ENCODE results near the gene GALNT17.
"Not testable (repeated sequence)": the region's sequence is repeated elsewhere in the genome, so short reads cannot be mapped to it uniquely, and the experiment has no call there.

Gene GALNT17

GRCh38 chr7:71236230-71237105, 104.5 kb downstream of the GALNT17 start:
- DNase-seq = no peak

- peak; percentile 83 for DNase-seq
Observed at GRCh38 chr7:71237945-71238344, 106.0 kb downstream of the GALNT17 start.

GRCh38 chr7:71238581-71239295, 106.8 kb downstream of the GALNT17 start:
- peak; percentile 90 for DNase-seq

GRCh38 chr7:71239586-71240268, 107.8 kb downstream of the GALNT17 start:
- DNase-seq = peak; percentile 61

GRCh38 chr7:71243736-71244410, 111.9 kb downstream of the GALNT17 start:
- peak; percentile 10 for DNase-seq

DNA sequence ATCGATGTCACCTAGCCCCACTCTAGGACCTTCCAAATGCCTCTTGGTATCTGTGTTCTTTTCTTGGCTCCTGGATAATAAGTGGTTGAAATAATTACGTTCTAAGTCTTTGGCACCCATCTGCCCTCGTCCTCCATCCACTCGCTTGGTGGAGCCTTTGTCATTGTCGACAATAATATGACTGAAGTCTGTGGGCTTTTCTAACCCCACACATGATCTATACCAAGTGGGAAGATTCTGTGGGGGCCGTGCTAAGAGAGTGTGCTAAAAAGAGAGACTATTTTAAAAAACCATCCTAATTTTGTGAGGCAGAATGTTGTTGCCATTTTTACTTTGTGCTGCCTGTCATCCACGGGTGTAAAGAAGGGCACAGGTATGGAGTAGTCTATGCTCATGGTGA, 113.1 kb downstream of the GALNT17 start:
- no peak for DNase-seq

- DNase-seq = no peak
Observed at GRCh38 chr7:71251706-71252105, 119.8 kb downstream of the GALNT17 start.

DNA sequence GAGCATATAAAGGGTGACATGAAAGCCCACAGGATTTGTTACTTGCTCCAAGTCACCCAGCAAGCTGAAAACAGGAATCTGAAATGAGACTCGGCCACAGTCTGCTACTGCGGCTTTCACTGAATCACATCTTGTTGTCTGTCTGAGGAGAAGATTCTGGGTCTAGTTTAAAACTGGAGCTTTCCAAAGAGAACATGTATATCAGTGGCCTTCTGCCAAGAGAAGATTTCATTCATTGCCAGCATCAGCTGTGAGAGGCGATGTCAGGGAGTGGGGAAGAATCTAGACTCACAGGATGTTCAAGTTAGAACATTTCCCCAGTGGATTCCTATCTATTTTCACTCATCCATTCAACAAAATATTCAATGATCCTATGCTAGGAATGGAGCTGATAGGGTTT, 122.8 kb downstream of the GALNT17 start:
- peak; percentile 57 for DNase-seq

GRCh38 chr7:71255537-71256178, 123.7 kb downstream of the GALNT17 start:
- DNase-seq = no peak

DNA sequence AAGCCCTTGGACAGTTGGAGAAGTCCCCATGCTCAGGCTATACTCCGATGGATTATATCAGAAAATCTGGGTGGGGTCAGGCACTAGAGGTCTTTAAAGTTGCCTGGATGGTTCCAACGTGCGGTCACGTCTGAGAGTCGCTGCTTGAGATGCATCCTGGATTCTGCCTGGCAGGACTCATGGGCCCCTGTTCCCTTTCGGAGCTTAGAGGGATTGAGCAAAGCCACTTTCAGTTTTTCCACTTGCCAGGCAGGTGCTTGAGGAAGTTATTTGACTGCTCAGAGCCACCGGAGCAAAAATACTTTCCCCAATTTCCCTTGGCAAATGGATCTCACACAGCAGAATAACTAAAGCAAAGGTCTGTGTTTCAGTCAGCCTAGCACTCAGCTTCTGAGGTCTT, 129.1 kb downstream of the GALNT17 start:
- no peak for DNase-seq

DNA sequence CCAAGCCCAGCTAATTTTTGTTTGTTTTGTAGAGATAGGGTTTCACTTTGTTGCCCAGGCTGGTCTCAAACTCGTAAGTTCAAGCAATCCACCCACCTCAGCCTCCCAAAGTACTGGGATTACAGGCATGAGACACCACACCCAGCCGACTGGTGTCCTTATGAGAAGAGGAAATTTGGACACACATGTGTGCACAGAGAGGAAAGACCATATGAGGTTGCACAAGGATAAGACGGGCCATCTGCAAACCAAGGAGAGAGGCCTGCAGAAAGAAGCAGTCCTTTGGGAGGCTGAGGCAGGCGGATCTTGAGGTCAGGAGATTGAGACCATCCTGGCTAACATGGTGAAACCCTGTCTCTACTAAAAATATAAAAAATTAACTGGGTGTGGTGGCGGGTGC, 130.9 kb downstream of the GALNT17 start:
- DNase-seq = not testable (repeated sequence)

GRCh38 chr7:71264005-71264404, 132.1 kb downstream of the GALNT17 start:
- DNase-seq = no peak

- peak; percentile 60 for DNase-seq
Observed at GRCh38 chr7:71266912-71267311, 135.0 kb downstream of the GALNT17 start.

DNA sequence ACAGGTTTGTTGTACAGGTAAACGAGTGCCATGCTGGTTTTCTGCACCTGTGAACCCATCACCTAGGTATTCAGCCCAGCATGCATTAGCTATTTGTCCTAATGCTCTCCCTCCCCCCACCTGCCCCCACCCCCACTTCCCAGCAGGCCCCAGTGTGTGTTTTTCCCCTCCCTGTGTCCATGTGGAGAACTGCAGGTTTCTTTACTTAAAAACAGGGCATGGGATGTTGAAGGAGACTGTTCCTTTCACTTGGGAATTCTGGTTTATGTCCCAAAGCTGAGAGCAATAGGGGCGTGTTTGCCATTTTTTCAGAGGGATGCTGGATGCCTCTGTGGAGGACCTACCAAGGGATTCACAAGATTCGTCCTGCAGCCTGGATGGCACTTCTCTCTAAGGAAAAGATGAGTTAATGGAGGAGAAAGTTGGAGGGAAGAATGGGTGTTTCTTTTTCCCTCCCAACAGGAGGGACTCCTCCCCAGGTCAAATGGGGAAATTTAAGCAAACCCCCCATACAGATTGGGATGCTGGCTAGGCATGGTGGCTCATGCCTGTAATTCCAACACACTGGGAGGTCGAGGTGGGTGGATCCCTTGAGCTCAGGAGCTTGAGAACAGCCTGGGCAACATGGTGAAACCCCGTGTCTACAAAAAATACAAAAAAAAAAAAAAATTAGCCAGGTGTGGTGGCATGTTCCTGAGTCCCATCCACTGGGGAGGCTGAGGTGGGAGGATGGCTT, 136.0 kb downstream of the GALNT17 start:
- DNase-seq = no peak

GRCh38 chr7:71270558-71270957, 138.6 kb downstream of the GALNT17 start:
- no peak for DNase-seq

DNA sequence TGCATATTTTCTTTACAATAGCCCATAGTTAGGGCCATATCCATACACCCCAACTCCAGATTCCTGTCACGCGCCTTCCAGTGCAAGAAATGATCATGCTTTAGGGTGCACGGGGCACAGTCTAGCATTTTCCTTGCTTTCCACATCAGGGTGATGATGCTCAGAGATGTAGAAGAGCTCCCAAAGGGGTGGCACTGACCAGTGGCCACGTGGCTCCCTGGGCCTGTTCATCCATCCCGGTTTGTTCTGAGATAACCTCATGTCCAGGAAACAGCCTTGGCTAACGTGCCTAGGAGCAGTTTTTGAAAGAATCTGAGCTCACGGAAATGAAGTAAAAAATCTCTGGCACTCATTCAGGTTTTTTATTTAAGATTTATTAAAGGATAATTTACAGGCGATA, 139.3 kb downstream of the GALNT17 start:
- no peak for DNase-seq

- DNase-seq = peak; percentile 31
Observed at GRCh38 chr7:71272509-71273490, 140.9 kb downstream of the GALNT17 start.

GRCh38 chr7:71278257-71278656, 146.3 kb downstream of the GALNT17 start:
- DNase-seq = no peak

GRCh38 chr7:71281261-71281660, 149.3 kb downstream of the GALNT17 start:
- DNase-seq = peak; percentile 44

- no peak for DNase-seq
Observed at GRCh38 chr7:71283802-71284201, 151.9 kb downstream of the GALNT17 start.

Data from fibroblast of skin of back (primary cell).